NCI-H2171 treated with DMSO at 0.1 percent for 48 hours (cell line): ENCODE data around the gene TDRD12.
A peak's percentile ranks its signal among the peaks of the same experiment; 100 is the strongest.

Source experiments
- DNase-seq: peaks from one replicate; lab custom pipeline; 2025; lab: John Stamatoyannopoulos, UW

TDRD12 gene

DNA sequence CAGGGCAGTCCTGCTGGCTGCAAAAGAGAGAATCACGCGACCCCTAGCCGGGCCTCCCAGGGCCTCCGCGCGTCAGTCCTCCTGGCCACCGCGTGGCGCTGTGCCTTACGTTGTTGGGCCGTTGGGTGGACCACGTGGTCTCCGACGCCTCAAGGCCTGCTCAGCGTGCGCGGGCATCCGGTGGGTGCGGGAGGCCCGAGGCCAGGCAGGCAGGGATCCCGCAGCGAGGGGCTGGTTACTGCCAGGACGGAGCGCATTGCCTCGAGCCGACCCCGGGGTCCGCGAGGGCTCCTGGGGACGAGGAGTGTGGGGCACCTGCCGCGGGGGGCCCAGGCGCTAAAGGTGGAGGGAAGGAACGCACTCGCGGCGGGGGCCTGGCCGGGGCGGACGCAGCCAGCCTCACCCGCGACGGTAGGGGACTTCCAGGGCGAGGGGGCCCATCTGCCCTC, at the start of gene TDRD12:
TDRD12 (plus strand) TSS at position 157 of the 449 bp plus-strand sequence. CDS start 306 bp downstream, outside the sequence.
- no peak for DNase-seq

- DNase-seq: no peak
These were observed 47.5 kb upstream of the TDRD12 start for GRCh38 chr19:32671883-32672593.

- no peak for DNase-seq
These were observed 46.7 kb upstream of the TDRD12 start for GRCh38 chr19:32672841-32673240.

- no peak for DNase-seq
These were observed 46.0 kb upstream of the TDRD12 start for GRCh38 chr19:32673573-32673972.

- peak; percentile 13 for DNase-seq
These were observed 45.2 kb upstream of the TDRD12 start for GRCh38 chr19:32674153-32674930.

DNA sequence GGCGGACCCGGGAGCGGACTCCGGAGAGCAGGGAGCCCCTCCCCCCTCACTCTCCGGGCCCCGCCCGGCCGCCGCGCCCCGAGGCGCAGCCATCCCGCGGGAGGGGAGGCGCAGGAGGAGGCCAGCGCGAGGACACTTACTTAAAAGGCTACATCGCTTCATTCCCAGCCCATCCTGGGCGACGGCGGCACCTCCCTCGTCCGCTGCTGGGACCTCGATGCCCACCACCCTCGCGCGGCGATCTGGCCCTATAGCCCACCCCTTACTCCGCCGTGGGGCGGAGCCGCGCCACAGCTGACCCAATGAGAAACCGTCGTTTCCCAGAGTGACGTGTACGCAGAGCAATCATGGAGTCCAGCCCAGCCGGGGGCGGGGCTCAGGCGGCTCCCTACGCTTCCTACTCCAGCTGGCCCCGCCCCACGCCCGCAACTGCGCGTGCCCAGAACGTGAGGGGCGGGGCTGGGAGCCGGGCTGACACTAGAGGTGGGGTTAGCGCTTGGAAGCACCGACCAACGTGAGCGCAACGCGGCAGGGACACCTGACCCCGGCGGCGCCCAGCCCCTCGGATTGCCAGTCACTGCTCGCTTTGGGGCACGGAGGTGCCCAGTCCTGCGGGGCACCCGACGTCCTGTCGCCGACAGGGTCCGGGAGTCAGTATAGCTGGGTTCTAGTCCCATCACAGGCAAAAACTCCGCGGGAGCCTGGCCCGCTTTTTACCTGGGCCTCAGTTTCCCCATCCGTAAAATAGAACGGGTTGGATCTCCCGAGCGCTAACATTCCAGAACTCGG, 44.4 kb upstream of the TDRD12 start, which contains the start of gene ANKRD27:
ANKRD27 (minus strand) TSS at position 250 of the 789 bp plus-strand sequence. CDS start 16,165 bp downstream, outside the sequence.
- DNase-seq: peak; percentile 98

GRCh38 chr19:32675720-32676185, 43.8 kb upstream of the TDRD12 start, which contains the start of gene RGS9BP:
TSS of gene RGS9BP (plus strand) at chr19:32675848. CDS start at chr19:32676264, 416 bp downstream.
- peak; percentile 69 for DNase-seq

- peak; percentile 14 for DNase-seq
These were observed 43.2 kb upstream of the TDRD12 start for GRCh38 chr19:32676186-32676894.

- no peak for DNase-seq
These were observed 42.6 kb upstream of the TDRD12 start for GRCh38 chr19:32676895-32677359.

GRCh38 chr19:32677657-32678056, 41.9 kb upstream of the TDRD12 start:
- no peak for DNase-seq

DNA sequence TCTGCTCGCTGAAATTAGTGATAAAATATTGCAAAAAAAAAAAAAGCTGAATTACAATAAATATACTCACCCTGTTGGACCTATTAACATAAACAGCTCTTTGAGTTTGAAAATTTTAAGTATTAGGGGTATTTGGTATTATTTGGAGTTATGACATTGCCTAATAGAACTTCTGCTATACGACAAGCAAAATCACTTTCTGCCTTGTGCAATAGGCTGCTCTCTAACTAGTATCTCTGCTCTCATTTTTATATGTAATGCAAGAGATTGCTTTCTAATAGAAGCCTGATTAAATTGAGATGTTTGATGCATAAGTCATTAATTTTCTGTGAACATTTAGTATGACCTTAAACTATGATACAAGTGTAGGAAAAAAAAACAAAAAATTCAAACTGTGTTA, 38.6 kb upstream of the TDRD12 start:
- no peak for DNase-seq

- no peak for DNase-seq
These were observed 37.2 kb upstream of the TDRD12 start for GRCh38 chr19:32682317-32682716.

- DNase-seq: no peak
These were observed 32.6 kb upstream of the TDRD12 start for GRCh38 chr19:32686847-32687475.

- DNase-seq: no peak
These were observed 31.9 kb upstream of the TDRD12 start for GRCh38 chr19:32687681-32688080.

DNA sequence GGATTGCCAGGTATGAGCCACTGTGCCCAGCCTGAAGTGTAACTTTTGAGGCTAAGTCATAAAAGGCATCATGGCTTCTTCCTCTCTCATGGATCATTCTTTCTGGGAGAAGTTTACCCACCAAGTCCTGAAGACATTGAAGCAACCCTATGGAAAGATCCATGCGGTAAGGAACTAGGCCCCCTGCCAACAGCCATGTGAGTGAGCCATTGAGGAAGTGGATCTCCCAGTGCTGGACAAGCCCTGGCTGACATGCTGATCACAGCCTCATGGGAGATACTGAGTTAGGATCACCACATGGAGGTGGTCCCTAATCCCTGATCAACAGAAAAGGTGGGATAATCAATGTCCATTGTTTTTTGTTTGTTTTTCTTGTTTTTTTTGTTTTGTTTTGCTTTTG, 31.3 kb upstream of the TDRD12 start:
- DNase-seq: no peak

- peak; percentile 82 for DNase-seq
These were observed 28.1 kb upstream of the TDRD12 start, which contains the start of gene NUDT19 for GRCh38 chr19:32691291-32691951. TSS of gene NUDT19 (plus strand) at chr19:32691821. CDS start at chr19:32691961, 140 bp downstream.

DNA sequence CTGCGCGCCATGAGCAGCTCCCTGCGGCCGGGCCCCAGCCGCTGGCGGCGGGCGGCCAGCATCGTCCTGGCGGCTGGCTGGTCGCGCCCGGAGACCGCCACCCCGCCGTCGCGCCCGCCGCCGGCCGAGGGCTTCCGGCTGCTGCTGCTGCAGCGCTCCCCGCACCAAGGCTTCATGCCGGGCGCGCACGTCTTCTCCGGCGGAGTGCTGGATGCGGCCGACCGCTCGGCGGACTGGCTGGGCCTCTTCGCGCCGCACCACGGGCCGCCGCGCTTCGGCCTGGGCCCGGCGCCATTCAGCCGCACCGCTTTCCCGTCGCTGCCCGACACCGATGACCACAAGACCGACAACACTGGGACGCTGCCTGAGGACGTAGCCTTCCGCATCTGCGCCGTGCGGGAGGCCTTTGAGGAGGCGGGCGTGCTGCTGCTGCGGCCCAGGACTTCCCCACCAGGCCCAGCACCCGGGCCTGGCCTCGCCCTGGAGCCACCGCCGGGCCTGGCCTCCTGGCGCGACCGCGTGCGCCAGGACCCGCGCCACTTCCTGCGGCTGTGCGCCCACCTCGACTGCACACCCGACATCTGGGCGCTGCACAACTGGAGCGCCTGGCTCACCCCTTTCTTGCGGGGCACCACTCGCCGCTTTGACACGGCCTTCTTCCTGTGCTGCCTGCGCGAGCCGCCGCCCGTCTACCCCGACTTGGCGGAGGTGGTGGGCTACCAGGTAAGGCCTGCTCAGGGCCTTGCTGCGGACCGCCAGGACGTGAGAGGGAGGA, 27.4 kb upstream of the TDRD12 start:
- peak; percentile 51 for DNase-seq

DNA sequence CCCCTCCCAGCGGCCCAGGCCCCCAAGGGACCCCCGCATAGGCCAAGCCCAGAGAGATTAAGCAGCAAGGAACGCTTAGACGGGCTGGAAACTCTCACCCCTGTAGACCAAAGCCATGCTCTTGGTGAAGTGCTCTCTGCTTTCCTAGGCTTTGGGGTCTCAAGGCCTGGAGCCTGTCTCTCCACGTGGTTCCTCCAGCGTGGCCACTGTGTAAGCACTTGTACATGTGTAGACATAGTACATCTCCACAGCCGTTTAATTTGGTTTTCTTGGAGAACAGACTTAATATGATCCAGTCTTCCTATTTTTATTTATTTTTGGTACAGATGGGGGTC, 26.9 kb upstream of the TDRD12 start:
- peak; percentile 24 for DNase-seq
